Breast epithelium (tissue), 4 donors: ENCODE measurements around the gene ADAMTS1. TPM values are rescaled to one million over a fixed set of nuclear protein-coding genes. Genes with fewer than 3 reads are reported as not detected.
A peak's percentile ranks its signal among the peaks of the same experiment; 100 is the strongest.

ENCODE experiments used
- DNase-seq, 2 donors: peaks; one replicate each; pipeline ENCODE4 v3.0.0-alpha.2; 2019; ENCODE audit warnings: low spot score in 2 of 2
- H3K27ac ChIP-seq, 2 donors: fragments of 200-600 bp; sonication (generic) in 1 of 2; one replicate each; pipeline ENCODE4 v1.5.1; 2016 to 2019; ENCODE audit warnings: mild to moderate bottlenecking in 1 of 2
- H3K27me3 ChIP-seq, 2 donors: fragments of 200-600 bp; sonication (generic) in 1 of 2; one replicate each; pipeline versions ENCODE4 v1.5.1 to v1.6.0; 2017 to 2019; ENCODE audit warnings: control low read depth in 1 of 2, mild to moderate bottlenecking in 1 of 2
- H3K36me3 ChIP-seq: fragments of 200-600 bp; one replicate; pipeline ENCODE4 v1.5.1; 2019
- H3K4me1 ChIP-seq, 2 donors: fragments of 200-600 bp; sonication (generic); one replicate each; pipeline ENCODE4 v1.5.1; 2016 to 2019; ENCODE audit warnings: control low read depth in 1 of 2
- H3K4me3 ChIP-seq, 3 donors: fragments of 200-600 bp; sonication (generic); 1 replicate in 2 of 3; 2 replicates in 1 of 3; pipeline ENCODE4 v1.5.1; 2016 to 2019; ENCODE audit warnings: mild to moderate bottlenecking in 3 of 3, moderate library complexity in 2 of 3
- H3K9me3 ChIP-seq, 2 donors: fragments of 200-600 bp; sonication (generic) in 1 of 2; one replicate each; pipeline ENCODE4 v1.5.1; 2016 to 2019; ENCODE audit warnings: control low read depth in 1 of 2
- POLR2A ChIP-seq: fragments of 450-650 bp; IDR thresholded peaks from one replicate; pipeline ENCODE4 v1.6.1; 2016; ENCODE audit warnings: antibody characterized with exemption, mild to moderate bottlenecking, moderate library complexity
- POLR2AphosphoS5 ChIP-seq, 3 donors: sonication (generic); formaldehyde crosslinking; IDR thresholded peaks; one replicate each; pipeline ENCODE4 v1.6.1; 2017; ENCODE audit warnings: antibody characterized with exemption in 3 of 3
- intact Hi-C: fragments of 100-400 bp; cut with DNase I; formaldehyde crosslinking; loops from one replicate; pipeline ENCODE4 v1.15.1; 2023; ENCODE audit warnings: low total_unique reads
- total RNA-seq, 3 donors: library from RNA; depleted of rRNA; stranded (reverse); fragments of >200 nt; gene quantifications; one replicate each; pipeline ENCODE4 v1.1.0, GENCODE V29; 2016
- TF ChIP-seq, protein P1 (sequence below), 3 donors: fragments of 450-650 bp; IDR thresholded peaks; one replicate each; pipeline ENCODE4 v1.5.1; 2016 to 2017; ENCODE audit warnings: antibody characterized with exemption in 3 of 3, mild to moderate bottlenecking in 3 of 3, moderate library complexity in 3 of 3

ADAMTS1 gene
- total RNA-seq, 3 donors from 2014 or later: 72.0 to 198 (median 72.7) TPM

DNA sequence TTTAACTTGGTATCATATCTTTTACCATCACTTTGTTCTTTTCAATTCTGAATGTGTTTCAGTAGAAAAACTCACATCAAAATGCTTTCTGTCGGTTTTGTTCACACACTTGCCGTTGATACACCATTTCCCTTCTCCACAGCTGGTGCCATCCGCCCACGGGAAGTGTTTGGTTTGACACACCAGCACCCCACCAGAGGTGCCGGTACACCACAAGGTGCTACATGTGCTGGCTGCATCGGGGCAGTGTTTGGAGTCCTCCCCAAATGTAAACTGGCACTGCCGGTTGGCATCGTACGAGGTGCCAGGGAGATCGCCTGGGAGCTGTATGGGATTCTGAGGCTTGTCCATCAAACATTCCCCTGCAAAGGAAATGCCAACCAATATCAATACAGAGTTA is 5.0 kb downstream of the ADAMTS1 start:
- peak overlapping the region; percentile 8 to 34 for H3K27ac ChIP-seq
- no peaks in the 10 kb centered on the region for H3K9me3 ChIP-seq
- intact Hi-C loops: no loop called here

DNA sequence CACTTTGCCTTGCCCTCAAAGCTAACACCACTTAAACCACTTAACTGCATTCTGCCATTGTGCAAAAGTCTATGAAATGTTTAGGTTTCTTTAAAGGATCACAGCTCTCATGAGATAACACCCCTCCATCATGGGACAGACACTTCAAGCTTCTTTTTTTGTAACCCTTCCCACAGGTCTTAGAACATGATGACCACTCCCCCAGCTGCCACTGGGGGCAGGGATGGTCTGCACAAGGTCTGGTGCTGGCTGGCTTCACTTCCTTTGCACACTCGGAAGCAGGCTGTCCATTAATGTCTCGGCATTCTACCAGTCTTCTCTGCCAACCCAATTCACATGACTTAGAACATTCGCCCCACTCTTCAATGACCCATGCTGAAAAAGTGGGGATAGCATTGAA is 7.7 kb downstream of the ADAMTS1 start:
- TF ChIP-seq POLR2A: no peak
- TF ChIP-seq, protein P1, sequence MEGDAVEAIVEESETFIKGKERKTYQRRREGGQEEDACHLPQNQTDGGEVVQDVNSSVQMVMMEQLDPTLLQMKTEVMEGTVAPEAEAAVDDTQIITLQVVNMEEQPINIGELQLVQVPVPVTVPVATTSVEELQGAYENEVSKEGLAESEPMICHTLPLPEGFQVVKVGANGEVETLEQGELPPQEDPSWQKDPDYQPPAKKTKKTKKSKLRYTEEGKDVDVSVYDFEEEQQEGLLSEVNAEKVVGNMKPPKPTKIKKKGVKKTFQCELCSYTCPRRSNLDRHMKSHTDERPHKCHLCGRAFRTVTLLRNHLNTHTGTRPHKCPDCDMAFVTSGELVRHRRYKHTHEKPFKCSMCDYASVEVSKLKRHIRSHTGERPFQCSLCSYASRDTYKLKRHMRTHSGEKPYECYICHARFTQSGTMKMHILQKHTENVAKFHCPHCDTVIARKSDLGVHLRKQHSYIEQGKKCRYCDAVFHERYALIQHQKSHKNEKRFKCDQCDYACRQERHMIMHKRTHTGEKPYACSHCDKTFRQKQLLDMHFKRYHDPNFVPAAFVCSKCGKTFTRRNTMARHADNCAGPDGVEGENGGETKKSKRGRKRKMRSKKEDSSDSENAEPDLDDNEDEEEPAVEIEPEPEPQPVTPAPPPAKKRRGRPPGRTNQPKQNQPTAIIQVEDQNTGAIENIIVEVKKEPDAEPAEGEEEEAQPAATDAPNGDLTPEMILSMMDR (IDR thresholded peaks at IDR 0.05): no peak
- intact Hi-C loops: no loop called here
- no peaks in the 10 kb centered on the region for H3K27me3 ChIP-seq
- peak overlapping the region in 1 of 3 donors; percentile 35 for H3K4me3 ChIP-seq
- H3K4me1 ChIP-seq: no peaks in the 10 kb centered on the region
- no peak for DNase-seq
- no peak overlapping the region for H3K27ac ChIP-seq
- H3K36me3 ChIP-seq: no peaks in the 10 kb centered on the region
- H3K9me3 ChIP-seq: no peaks in the 10 kb centered on the region

More for the DNA sequence above, 5.0 kb downstream of the ADAMTS1 start:
- Histone ChIP-seq H3K4me1 (no peaks in the 10 kb centered on the region), H3K4me3 (peak overlapping the region in 2 of 3 donors; percentile 83 to 94), H3K36me3 (no peaks in the 10 kb centered on the region), H3K27me3 (no peaks in the 10 kb centered on the region)
- TF ChIP-seq POLR2AphosphoS5 (IDR thresholded peaks at IDR 0.05): no peak
- TF ChIP-seq, protein P1 (IDR thresholded peaks at IDR 0.05): no peak
- TF ChIP-seq POLR2A: no peak
- DNase-seq: no peak

DNA sequence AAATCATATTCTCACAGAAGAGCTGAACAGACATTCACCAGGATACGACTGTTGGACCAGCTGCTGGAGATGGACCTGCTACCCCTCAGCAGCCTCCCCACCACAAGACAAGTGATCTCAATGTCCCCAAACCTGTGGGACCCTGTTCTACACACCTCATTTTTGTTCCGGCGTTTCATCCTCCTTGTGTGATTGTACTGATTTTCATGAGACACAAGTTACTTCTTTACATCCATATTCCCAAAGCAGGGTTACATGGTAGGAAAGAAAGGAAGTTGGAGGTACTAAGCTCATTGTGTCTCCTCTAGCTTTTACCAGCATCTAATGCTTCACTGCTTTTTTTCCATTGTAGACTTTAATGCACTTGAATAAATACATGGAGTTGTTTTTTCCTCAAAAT is 8.7 kb downstream of the ADAMTS1 start:
- Histone ChIP-seq H3K36me3 (no peaks in the 10 kb centered on the region), H3K4me3 (no peak overlapping the region), H3K27ac (no peak overlapping the region), H3K4me1 (no peaks in the 10 kb centered on the region), H3K9me3 (no peaks in the 10 kb centered on the region), H3K27me3 (no peaks in the 10 kb centered on the region)
- no peak for DNase-seq
- intact Hi-C loops: no loop called here
- TF ChIP-seq, protein P1 (IDR thresholded peaks at IDR 0.05): no peak
- TF ChIP-seq POLR2AphosphoS5 (IDR thresholded peaks at IDR 0.05) (no peak), POLR2A (no peak)

DNA sequence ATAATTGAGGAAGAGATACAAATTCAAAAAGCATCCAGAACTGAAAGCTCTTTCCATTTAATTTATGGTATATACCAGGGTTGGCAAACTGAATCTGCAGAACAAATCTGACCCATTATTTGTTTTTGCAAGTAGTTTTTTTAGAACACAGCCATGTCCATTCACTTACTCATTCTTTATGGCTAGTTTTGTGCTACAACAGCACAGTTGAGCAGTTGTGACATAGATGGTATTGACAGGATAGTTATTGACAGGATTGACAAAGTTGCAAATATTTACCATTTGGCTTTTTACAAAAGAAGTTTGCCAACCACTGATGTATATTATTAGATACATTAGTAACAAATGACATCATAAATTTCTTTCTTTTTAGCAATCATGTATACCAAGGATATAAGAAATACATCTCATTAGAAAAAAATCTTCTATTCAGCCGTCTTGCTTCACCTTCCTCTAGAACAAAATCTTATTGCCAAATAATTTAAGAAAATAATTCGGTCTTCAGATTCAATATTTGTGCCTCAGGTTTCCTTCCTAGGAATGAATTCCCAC is 9.4 kb downstream of the ADAMTS1 start:
- DNase-seq: no peak
- TF ChIP-seq, protein P1 (IDR thresholded peaks at IDR 0.05): no peak
- TF ChIP-seq POLR2AphosphoS5 (IDR thresholded peaks at IDR 0.05): no peak
- no peak for TF ChIP-seq POLR2A
- Histone ChIP-seq H3K27ac (no peak overlapping the region), H3K36me3 (no peaks in the 10 kb centered on the region), H3K9me3 (no peaks in the 10 kb centered on the region), H3K4me1 (no peaks in the 10 kb centered on the region), H3K27me3 (no peaks in the 10 kb centered on the region), H3K4me3 (no peak overlapping the region)
- intact Hi-C loops: no loop called here

DNA sequence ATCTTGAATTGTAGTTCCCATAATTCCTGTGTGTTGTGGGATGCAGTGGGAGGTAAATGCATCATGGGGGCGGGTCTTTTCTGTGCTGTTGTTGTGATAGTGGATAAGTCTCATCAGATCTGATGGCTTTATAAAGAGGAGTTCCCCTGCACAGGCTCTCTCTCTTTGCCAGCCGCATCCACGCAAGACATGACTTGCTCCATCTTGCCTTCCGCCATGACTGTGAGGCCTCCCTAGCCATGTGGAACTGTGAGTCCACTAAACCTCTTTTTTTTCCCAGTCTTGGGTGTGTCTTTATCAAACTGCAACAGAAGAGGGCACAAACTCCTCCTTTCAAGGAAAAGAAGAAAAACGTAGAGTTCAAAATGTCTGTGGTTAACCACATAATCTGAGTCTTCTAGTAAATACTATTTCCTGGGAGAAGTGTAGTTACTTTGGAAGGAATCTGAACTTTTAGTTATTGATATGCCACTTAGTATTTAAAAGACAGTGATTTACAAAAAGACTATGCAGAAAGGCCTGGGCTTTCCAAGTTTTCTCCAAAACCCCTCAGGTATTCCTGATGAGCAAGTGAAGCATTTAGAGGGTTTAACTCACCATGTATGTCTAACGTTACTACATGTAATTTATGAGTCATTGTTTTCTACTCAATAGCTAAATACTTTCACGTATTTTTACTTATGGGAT is 10.0 kb downstream of the ADAMTS1 start:
- Histone ChIP-seq H3K4me3 (no peak overlapping the region), H3K27me3 (no peaks in the 10 kb centered on the region), H3K36me3 (no peaks in the 10 kb centered on the region), H3K4me1 (no peaks in the 10 kb centered on the region), H3K9me3 (no peaks in the 10 kb centered on the region), H3K27ac (no peak overlapping the region)
- no peak for DNase-seq
- intact Hi-C loops: no loop called here
- TF ChIP-seq POLR2AphosphoS5 (IDR thresholded peaks at IDR 0.05): no peak
- TF ChIP-seq POLR2A: no peak
- TF ChIP-seq, protein P1 (IDR thresholded peaks at IDR 0.05): no peak
